ENCODE results near the gene FOXI3. TPM values are rescaled to one million over a fixed set of nuclear protein-coding genes. Genes with fewer than 3 reads are reported as not detected.
A peak's percentile ranks its signal among the peaks of the same experiment; 100 is the strongest.

FOXI3 gene
- total and polyA plus RNA-seq, 2 experiments from 2014 or later: 0.71 to 13.3 TPM

DNA sequence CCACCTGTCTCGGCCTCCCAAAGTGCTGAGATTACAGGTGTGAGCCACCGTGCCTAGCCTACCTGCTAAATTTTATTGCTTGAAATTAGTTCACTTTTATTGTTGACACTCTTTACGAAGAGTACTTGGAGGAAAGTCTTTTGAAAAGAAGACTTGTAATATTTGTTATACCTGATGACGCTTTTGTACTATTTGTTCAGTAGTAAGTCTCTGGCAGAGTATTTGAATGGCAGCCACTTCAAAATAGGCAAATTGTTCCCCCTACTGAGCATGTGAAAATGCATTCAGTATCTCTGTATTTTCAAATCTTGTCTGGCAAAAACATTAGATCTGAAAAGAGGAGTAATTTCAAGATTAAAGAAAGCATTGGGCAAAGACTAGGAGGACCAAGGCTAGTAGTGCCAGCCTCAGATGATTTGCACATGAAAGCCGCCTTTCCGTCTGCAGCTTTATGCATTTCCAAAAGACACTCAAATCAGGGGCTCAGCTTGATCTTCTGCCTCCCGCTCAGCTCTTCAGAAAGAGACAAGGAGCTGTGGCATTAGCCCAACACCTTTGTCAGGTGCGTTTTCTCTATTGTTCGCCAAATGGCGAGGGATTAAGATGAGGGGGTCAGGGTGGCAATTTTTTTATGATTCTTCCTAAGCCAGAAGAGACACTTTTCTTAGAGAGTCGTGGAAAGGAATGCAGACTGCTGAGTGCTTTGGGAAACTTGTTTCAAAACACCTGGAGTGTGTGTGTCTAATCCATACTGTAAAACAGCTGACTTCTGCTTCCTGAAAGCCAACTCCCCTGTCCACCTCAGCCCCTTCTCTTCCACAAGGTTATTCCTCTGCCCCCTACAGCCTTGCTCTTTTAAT is 18.8 kb upstream of the FOXI3 start:
- H3F3A ChIP-seq (replicated peaks; ENCODE audit: low read depth): 0 out of 2 replicates have a peak, but pooled peaks cover 4% of the 10 kb centered on the region
- peaks cover 23% of the 10 kb centered on the region for H3K4me1 ChIP-seq (ENCODE audit: insufficient read depth)
- Mint-ChIP-seq H3K27ac (peak overlapping the region; percentile 72), H3K9me3 (no peaks in the 10 kb centered on the region), H3K4me3 (peak overlapping the region; percentile 60), H3K4me1 (peaks cover 26% of the 10 kb centered on the region), H3K27me3 (ENCODE audit: insufficient read depth, low read depth, poor library complexity) (peaks cover 1% of the 10 kb centered on the region), H3K36me3 (ENCODE audit: low read depth) (no peaks in the 10 kb centered on the region)
- no peaks in the 10 kb centered on the region for H3K27me3 ChIP-seq (ENCODE audit: insufficient read depth)
- H3K4me2 ChIP-seq: peak overlapping the region; percentile 32
- no peaks in the 10 kb centered on the region for H4K20me1 ChIP-seq (replicated peaks; ENCODE audit: insufficient read depth)
- DNase-seq (ENCODE audit: low spot score) (peak; percentile 45), ATAC-seq (peak; percentile 87)
- no peaks in the 10 kb centered on the region for H3K36me3 ChIP-seq (ENCODE audit: insufficient read depth)
- H3K4me3 ChIP-seq: peak overlapping the region; percentile 12
- H3K79me2 ChIP-seq (replicated peaks; ENCODE audit: insufficient read depth): no peaks in the 10 kb centered on the region
- H2AFZ ChIP-seq: no peak overlapping the region
- no peaks in the 10 kb centered on the region for H3K9me2 ChIP-seq (ENCODE audit: insufficient read depth)
- TF ChIP-seq, protein P1, sequence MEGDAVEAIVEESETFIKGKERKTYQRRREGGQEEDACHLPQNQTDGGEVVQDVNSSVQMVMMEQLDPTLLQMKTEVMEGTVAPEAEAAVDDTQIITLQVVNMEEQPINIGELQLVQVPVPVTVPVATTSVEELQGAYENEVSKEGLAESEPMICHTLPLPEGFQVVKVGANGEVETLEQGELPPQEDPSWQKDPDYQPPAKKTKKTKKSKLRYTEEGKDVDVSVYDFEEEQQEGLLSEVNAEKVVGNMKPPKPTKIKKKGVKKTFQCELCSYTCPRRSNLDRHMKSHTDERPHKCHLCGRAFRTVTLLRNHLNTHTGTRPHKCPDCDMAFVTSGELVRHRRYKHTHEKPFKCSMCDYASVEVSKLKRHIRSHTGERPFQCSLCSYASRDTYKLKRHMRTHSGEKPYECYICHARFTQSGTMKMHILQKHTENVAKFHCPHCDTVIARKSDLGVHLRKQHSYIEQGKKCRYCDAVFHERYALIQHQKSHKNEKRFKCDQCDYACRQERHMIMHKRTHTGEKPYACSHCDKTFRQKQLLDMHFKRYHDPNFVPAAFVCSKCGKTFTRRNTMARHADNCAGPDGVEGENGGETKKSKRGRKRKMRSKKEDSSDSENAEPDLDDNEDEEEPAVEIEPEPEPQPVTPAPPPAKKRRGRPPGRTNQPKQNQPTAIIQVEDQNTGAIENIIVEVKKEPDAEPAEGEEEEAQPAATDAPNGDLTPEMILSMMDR (conservative IDR thresholded peaks at IDR 0.05; ENCODE audit: low read depth in 2 of 2): no peak
- no peak for TF ChIP-seq ZNF331 (CRISPR knock-in tag; IDR thresholded peaks at IDR 0.05; ENCODE audit: low read depth)
- TF ChIP-seq, protein P2, sequence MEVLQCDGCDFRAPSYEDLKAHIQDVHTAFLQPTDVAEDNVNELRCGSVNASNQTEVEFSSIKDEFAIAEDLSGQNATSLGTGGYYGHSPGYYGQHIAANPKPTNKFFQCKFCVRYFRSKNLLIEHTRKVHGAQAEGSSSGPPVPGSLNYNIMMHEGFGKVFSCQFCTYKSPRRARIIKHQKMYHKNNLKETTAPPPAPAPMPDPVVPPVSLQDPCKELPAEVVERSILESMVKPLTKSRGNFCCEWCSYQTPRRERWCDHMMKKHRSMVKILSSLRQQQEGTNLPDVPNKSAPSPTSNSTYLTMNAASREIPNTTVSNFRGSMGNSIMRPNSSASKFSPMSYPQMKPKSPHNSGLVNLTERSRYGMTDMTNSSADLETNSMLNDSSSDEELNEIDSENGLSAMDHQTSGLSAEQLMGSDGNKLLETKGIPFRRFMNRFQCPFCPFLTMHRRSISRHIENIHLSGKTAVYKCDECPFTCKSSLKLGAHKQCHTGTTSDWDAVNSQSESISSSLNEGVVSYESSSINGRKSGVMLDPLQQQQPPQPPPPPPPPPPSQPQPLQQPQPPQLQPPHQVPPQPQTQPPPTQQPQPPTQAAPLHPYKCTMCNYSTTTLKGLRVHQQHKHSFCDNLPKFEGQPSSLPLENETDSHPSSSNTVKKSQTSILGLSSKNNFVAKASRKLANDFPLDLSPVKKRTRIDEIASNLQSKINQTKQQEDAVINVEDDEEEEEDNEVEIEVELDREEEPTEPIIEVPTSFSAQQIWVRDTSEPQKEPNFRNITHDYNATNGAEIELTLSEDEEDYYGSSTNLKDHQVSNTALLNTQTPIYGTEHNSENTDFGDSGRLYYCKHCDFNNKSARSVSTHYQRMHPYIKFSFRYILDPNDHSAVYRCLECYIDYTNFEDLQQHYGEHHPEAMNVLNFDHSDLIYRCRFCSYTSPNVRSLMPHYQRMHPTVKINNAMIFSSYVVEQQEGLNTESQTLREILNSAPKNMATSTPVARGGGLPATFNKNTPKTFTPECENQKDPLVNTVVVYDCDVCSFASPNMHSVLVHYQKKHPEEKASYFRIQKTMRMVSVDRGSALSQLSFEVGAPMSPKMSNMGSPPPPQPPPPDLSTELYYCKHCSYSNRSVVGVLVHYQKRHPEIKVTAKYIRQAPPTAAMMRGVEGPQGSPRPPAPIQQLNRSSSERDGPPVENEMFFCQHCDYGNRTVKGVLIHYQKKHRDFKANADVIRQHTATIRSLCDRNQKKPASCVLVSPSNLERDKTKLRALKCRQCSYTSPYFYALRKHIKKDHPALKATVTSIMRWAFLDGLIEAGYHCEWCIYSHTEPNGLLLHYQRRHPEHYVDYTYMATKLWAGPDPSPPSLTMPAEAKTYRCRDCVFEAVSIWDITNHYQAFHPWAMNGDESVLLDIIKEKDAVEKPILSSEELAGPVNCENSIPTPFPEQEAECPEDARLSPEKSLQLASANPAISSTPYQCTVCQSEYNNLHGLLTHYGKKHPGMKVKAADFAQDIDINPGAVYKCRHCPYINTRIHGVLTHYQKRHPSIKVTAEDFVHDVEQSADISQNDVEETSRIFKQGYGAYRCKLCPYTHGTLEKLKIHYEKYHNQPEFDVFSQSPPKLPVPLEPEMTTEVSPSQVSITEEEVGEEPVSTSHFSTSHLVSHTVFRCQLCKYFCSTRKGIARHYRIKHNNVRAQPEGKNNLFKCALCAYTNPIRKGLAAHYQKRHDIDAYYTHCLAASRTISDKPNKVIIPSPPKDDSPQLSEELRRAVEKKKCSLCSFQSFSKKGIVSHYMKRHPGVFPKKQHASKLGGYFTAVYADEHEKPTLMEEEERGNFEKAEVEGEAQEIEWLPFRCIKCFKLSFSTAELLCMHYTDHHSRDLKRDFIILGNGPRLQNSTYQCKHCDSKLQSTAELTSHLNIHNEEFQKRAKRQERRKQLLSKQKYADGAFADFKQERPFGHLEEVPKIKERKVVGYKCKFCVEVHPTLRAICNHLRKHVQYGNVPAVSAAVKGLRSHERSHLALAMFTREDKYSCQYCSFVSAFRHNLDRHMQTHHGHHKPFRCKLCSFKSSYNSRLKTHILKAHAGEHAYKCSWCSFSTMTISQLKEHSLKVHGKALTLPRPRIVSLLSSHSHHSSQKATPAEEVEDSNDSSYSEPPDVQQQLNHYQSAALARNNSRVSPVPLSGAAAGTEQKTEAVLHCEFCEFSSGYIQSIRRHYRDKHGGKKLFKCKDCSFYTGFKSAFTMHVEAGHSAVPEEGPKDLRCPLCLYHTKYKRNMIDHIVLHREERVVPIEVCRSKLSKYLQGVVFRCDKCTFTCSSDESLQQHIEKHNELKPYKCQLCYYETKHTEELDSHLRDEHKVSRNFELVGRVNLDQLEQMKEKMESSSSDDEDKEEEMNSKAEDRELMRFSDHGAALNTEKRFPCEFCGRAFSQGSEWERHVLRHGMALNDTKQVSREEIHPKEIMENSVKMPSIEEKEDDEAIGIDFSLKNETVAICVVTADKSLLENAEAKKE (CRISPR knock-in tag; IDR thresholded peaks at IDR 0.05): peak; percentile 85
- H3K27ac ChIP-seq (ENCODE audit: low read depth): no peak overlapping the region

Data from GM23338 (cell line).